Measurements from ENCODE around the gene SAMHD1.
"Not testable (repeated sequence)": the region's sequence is repeated elsewhere in the genome, so short reads cannot be mapped to it uniquely, and the experiment has no call there.

SAMHD1 gene

GRCh38 chr20:36850759-36851158 is 100.7 kb downstream of the SAMHD1 start:
- DNase-seq, result no peak

GRCh38 chr20:36849333-36850065 is 102.0 kb downstream of the SAMHD1 start:
- DNase-seq, result no peak

GRCh38 chr20:36848677-36849076 is 102.8 kb downstream of the SAMHD1 start:
- DNase-seq, result no peak

GRCh38 chr20:36848078-36848660 is 103.3 kb downstream of the SAMHD1 start:
- DNase-seq, result peak; percentile 89

GRCh38 chr20:36847710-36848040 is 103.8 kb downstream of the SAMHD1 start:
- DNase-seq, result no peak

GRCh38 chr20:36847009-36847709 is 104.3 kb downstream of the SAMHD1 start:
- no peak for DNase-seq

GRCh38 chr20:36845288-36845971 is 106.1 kb downstream of the SAMHD1 start:
- no peak for DNase-seq

GRCh38 chr20:36841030-36841429 is 110.5 kb downstream of the SAMHD1 start:
- DNase-seq, result not testable (repeated sequence)
